Mesothelial cell of epicardium (in vitro differentiated cells): Measurements from ENCODE around the gene ZNF800. TPM values are rescaled to one million over a fixed set of nuclear protein-coding genes. Genes with fewer than 3 reads are reported as not detected.

Experiments
- DNase-seq, 2 experiments: peaks; one replicate each; pipeline ENCODE4 v3.0.0; 2021; ENCODE audit warnings: low spot score in 2 of 2; ENCODE audit not compliant: unreplicated experiment in 2 of 2
- H3K27ac Mint-ChIP-seq: 2 replicates; pipeline ENCODE4 v1.8.0; 2021; ENCODE audit warnings: mixed read lengths
- H3K27me3 Mint-ChIP-seq: 2 replicates; pipeline ENCODE4 v1.8.0; 2021; ENCODE audit warnings: low read depth, mixed read lengths
- H3K36me3 Mint-ChIP-seq: 2 replicates; pipeline ENCODE4 v1.8.0; 2021; ENCODE audit warnings: mixed read lengths
- H3K4me1 Mint-ChIP-seq: 2 replicates; pipeline ENCODE4 v1.8.0; 2021; ENCODE audit warnings: mixed read lengths
- H3K4me3 Mint-ChIP-seq: 2 replicates; pipeline ENCODE4 v1.8.0; 2021; ENCODE audit warnings: mild to moderate bottlenecking, moderate library complexity, mixed read lengths
- H3K9me3 Mint-ChIP-seq: 2 replicates; pipeline ENCODE4 v1.8.0; 2021; ENCODE audit warnings: mixed read lengths
- CTCF ChIP-seq: fragments of 200-600 bp; sonication (generic); IDR thresholded peaks from one replicate; pipeline ENCODE4 v1.5.0; 2021; ENCODE audit warnings: antibody characterized with exemption; ENCODE audit not compliant: unreplicated experiment
- total RNA-seq: library from RNA; stranded (reverse); gene quantifications from 3 replicates; pipeline ENCODE4 v1.2.1, GENCODE V29; 2021

The ZNF800 gene
- total RNA-seq, 1 donor from 2014 or later, result 24.8 TPM

- no peaks in the 10 kb centered on the region for H3K36me3 Mint-ChIP-seq
- H3K9me3 Mint-ChIP-seq, result peaks cover 5% of the 10 kb centered on the region
- no peak overlapping the region for H3K27ac Mint-ChIP-seq
- no peak for DNase-seq
- H3K4me1 Mint-ChIP-seq, result no peaks in the 10 kb centered on the region
- no peak for TF ChIP-seq CTCF
- H3K27me3 Mint-ChIP-seq, result peaks cover 39% of the 10 kb centered on the region
- H3K4me3 Mint-ChIP-seq, result no peak overlapping the region
Observed at GRCh38 chr7:127419196-127419595, 26.7 kb upstream of the ZNF800 start.

DNA sequence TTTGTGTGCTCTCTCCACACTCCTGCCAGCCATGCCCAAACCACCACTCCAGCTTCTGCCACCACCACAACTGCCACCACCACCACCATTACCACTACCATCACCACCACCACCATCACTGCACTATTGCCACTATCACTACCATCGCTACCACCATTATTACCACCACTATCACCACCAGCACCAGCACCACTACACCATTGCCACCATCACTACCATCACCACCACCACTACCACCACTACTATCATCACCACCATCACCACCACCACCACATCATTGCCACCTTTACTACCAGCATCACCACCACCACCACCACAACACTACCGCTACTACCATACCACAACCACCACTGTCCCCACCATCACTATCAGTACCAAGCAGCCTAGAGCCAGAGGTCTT lies 26.0 kb upstream of the ZNF800 start:
- no peaks in the 10 kb centered on the region for H3K4me1 Mint-ChIP-seq
- peaks cover 5% of the 10 kb centered on the region for H3K9me3 Mint-ChIP-seq
- H3K36me3 Mint-ChIP-seq, result no peaks in the 10 kb centered on the region
- no peak for TF ChIP-seq CTCF
- no peak for DNase-seq
- H3K27me3 Mint-ChIP-seq, result peaks cover 43% of the 10 kb centered on the region
- no peak overlapping the region for H3K4me3 Mint-ChIP-seq
- H3K27ac Mint-ChIP-seq, result no peak overlapping the region

GRCh38 chr7:127417346-127417745 lies 24.8 kb upstream of the ZNF800 start:
- Mint-ChIP-seq H3K9me3 (no peaks in the 10 kb centered on the region), H3K4me1 (no peaks in the 10 kb centered on the region), H3K4me3 (no peak overlapping the region), H3K36me3 (no peaks in the 10 kb centered on the region), H3K27me3 (peaks cover 47% of the 10 kb centered on the region), H3K27ac (no peak overlapping the region)
- no peak for DNase-seq
- no peak for TF ChIP-seq CTCF

DNA sequence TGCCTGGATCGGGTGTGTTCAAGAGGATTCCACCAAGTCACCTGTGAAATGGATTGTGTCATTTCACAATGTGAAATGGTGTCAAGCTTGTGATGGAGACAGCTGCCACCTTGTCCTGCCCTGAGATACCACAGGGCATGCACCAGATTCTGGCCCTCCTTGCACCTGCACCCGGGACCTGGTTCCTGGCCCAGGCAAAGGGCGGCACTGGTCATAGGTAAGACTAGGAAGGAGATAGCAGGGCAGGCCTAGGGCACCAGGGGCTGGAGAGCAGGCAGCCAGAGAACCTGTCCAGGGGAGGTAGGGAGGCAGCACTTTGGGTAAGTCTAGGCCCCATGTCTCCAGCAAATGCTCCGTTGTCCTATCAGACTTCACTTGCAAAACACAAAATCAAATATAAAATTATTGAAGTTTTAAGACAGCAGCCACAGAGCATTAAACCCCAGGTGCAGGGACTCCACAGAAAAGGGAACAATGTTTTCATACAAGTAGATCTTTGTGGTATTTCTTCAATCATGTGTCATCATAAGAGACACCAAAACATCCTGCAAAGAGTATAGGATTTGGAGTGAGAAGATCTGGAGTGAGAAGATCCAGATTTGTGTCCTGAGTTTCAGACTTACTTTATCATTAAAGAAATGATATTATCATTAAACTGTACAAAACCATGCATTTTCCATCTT lies 22.7 kb upstream of the ZNF800 start:
- Mint-ChIP-seq H3K36me3 (no peaks in the 10 kb centered on the region), H3K4me3 (no peak overlapping the region), H3K9me3 (no peaks in the 10 kb centered on the region), H3K27ac (no peak overlapping the region), H3K4me1 (no peaks in the 10 kb centered on the region), H3K27me3 (peaks cover 55% of the 10 kb centered on the region)
- DNase-seq, result no peak
- TF ChIP-seq CTCF, result no peak

GRCh38 chr7:127413962-127414361 lies 21.5 kb upstream of the ZNF800 start:
- Mint-ChIP-seq H3K36me3 (no peaks in the 10 kb centered on the region), H3K4me3 (no peak overlapping the region), H3K9me3 (no peaks in the 10 kb centered on the region), H3K27me3 (peaks cover 59% of the 10 kb centered on the region), H3K27ac (no peak overlapping the region), H3K4me1 (no peaks in the 10 kb centered on the region)
- no peak for TF ChIP-seq CTCF
- DNase-seq, result no peak

DNA sequence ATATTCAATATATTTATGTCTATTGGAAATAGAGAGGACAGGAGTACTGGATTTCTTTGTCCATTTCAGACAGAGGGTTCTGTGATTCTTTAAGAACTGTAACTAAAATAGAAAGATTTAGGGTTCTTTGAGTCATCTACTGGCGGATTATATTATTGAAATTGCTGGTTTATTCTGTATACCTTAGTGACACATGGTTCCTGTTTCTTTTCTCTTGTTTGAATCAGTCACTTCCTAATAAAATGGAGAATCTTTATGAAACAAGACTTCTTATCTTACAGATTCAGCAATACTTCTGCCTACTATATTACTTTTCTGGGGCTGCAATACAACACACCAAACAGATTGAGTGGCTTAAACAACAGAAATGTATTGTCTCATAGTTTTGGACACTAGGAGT lies 20.8 kb upstream of the ZNF800 start:
- Mint-ChIP-seq H3K27ac (no peak overlapping the region), H3K4me1 (no peaks in the 10 kb centered on the region), H3K36me3 (no peaks in the 10 kb centered on the region), H3K9me3 (no peaks in the 10 kb centered on the region), H3K4me3 (no peak overlapping the region), H3K27me3 (peaks cover 57% of the 10 kb centered on the region)
- TF ChIP-seq CTCF, result no peak
- DNase-seq, result no peak
